AG04450 (cell line): ENCODE results near the gene GPC5. TPM values are rescaled to one million over a fixed set of nuclear protein-coding genes. Genes with fewer than 3 reads are reported as not detected.

ENCODE experiments used
- CTCF ChIA-PET: fragments of 300-600, 350-600 bp; formaldehyde crosslinking; extraction: SDS; loops from one replicate; lab custom pipeline; 2022; ENCODE audit warnings: antibody characterized with exemption, inconsistent platforms; lab: Charles Lee
- POLR2A ChIA-PET: fragments of 350-600 bp; formaldehyde crosslinking; extraction: SDS; loops from one replicate; lab custom pipeline; 2021; ENCODE audit warnings: antibody characterized with exemption, inconsistent platforms; lab: Yijun Ruan, JAX
- DNase-seq: peaks from one replicate; pipeline ENCODE4 v3.0.0-alpha.2; 2011; ENCODE audit warnings: low read depth, low spot score
- H3K27ac ChIP-seq: one replicate; pipeline ENCODE4 v1.5.1; 2012; ENCODE audit warnings: low read depth, low read length, control low read depth
- H3K27me3 ChIP-seq: one replicate; pipeline ENCODE4 v1.6.0; 2012; ENCODE audit warnings: low read length; ENCODE audit not compliant: control insufficient read depth, insufficient read depth
- H3K4me3 ChIP-seq: 2 replicates; pipeline ENCODE4 v1.5.1; 2011; ENCODE audit warnings: mild to moderate bottlenecking, low read depth, low read length, control low read depth
- H3K9me3 ChIP-seq: 2 replicates; pipeline ENCODE4 v1.5.1; 2012; ENCODE audit warnings: low read length; ENCODE audit not compliant: control insufficient read depth, insufficient read depth
- CTCF ChIP-seq: IDR thresholded peaks from 2 replicates; pipeline ENCODE4 v1.5.1; 2011; ENCODE audit warnings: low read depth, low read length, control low read depth, inconsistent platforms
- polyA plus RNA-seq: library from polyadenylated mRNA; depleted of rRNA; stranded (reverse); fragments of >200 nt; gene quantifications from 2 replicates; pipeline ENCODE4 v1.2.3, GENCODE V29; 2011

Gene GPC5
- polyA plus RNA-seq, 1 experiment, result 3.6 TPM

GRCh38 chr13:91657283-91657682 is 258.9 kb downstream of the GPC5 start:
- no peak overlapping the region for H3K27ac ChIP-seq
- DNase-seq, result no peak
- H3K9me3 ChIP-seq, result no peaks in the 10 kb centered on the region
- ChIA-PET POLR2A (no interaction called here), CTCF (no interaction called here)
- no peak for TF ChIP-seq CTCF
- H3K27me3 ChIP-seq, result no peaks in the 10 kb centered on the region
- no peak overlapping the region for H3K4me3 ChIP-seq

GRCh38 chr13:91659256-91660075 is 261.0 kb downstream of the GPC5 start:
- no peak for TF ChIP-seq CTCF
- DNase-seq, result no peak
- H3K27me3 ChIP-seq, result no peaks in the 10 kb centered on the region
- no peak overlapping the region for H3K27ac ChIP-seq
- H3K4me3 ChIP-seq, result no peak overlapping the region
- CTCF ChIA-PET, result no interaction called here
- no peaks in the 10 kb centered on the region for H3K9me3 ChIP-seq
- POLR2A ChIA-PET, result no interaction called here

GRCh38 chr13:91660076-91660415 is 261.6 kb downstream of the GPC5 start:
- no peak overlapping the region for H3K4me3 ChIP-seq
- H3K9me3 ChIP-seq, result no peaks in the 10 kb centered on the region
- ChIA-PET CTCF (no interaction called here), POLR2A (no interaction called here)
- TF ChIP-seq CTCF, result no peak
- H3K27me3 ChIP-seq, result no peaks in the 10 kb centered on the region
- no peak for DNase-seq
- no peak overlapping the region for H3K27ac ChIP-seq

GRCh38 chr13:91661692-91662490 is 263.5 kb downstream of the GPC5 start:
- Histone ChIP-seq H3K27me3 (no peaks in the 10 kb centered on the region), H3K9me3 (no peaks in the 10 kb centered on the region), H3K27ac (no peak overlapping the region), H3K4me3 (no peak overlapping the region)
- ChIA-PET POLR2A (no interaction called here), CTCF (no interaction called here)
- DNase-seq, result no peak
- TF ChIP-seq CTCF, result no peak

GRCh38 chr13:91664039-91664438 is 265.6 kb downstream of the GPC5 start:
- Histone ChIP-seq H3K27ac (no peak overlapping the region), H3K27me3 (no peaks in the 10 kb centered on the region), H3K4me3 (no peak overlapping the region), H3K9me3 (no peaks in the 10 kb centered on the region)
- POLR2A ChIA-PET, result interaction anchor here (0.6 kb wide), 1 partner anchor 264 kb away, joined by 3 read pairs; no protein-coding TSS in a partner anchor
- DNase-seq, result no peak
- CTCF ChIA-PET, result no interaction called here
- no peak for TF ChIP-seq CTCF
